ENCODE measurements around the gene WWOX. TPM values are rescaled to one million over a fixed set of nuclear protein-coding genes. Genes with fewer than 3 reads are reported as not detected.

WWOX gene
- polyA plus RNA-seq, 2 of the 4 experiments (the other 2 are of a cell fraction): 16.0 to 17.2 TPM

- no peak for FAIRE-seq
- no peak overlapping the region for H3K27ac ChIP-seq
- H3K9me3 ChIP-seq: no peaks in the 10 kb centered on the region
- no peaks in the 10 kb centered on the region for H3K4me1 ChIP-seq
- no peak for ATAC-seq
- H3K4me2 ChIP-seq: no peak overlapping the region
- WGBS (ENCODE audit: missing lambda C conversion rate): 28% methylated on average over 4 of the region's 4 CpGs
- no peak for TF ChIP-seq CHD4 (IDR thresholded peaks at IDR 0.05; ENCODE audit: borderline replicate concordance)
- TF ChIP-seq HES2 (IDR thresholded peaks at IDR 0.05): no peak
- TF ChIP-seq RNF2 (IDR thresholded peaks at IDR 0.05; ENCODE audit: borderline replicate concordance, low read depth): no peak
- TF ChIP-seq BCL3 (IDR thresholded peaks at IDR 0.05): no peak
- no peak for TF ChIP-seq SREBF2 (IDR thresholded peaks at IDR 0.05)
- TF ChIP-seq PBX3 (IDR thresholded peaks at IDR 0.05): no peak
- TF ChIP-seq FOSB (CRISPR knock-in tag; IDR thresholded peaks at IDR 0.05): no peak
- no peak for TF ChIP-seq CHD2 (IDR thresholded peaks at IDR 0.05; ENCODE audit: low read length, partially characterized antibody)
- no peak for TF ChIP-seq GATA3 (IDR thresholded peaks at IDR 0.05; ENCODE audit: borderline replicate concordance)
- TF ChIP-seq MYC (IDR thresholded peaks at IDR 0.05; ENCODE audit: borderline replicate concordance, low read length): no peak
- no peak for TF ChIP-seq E2F6 (IDR thresholded peaks at IDR 0.05; ENCODE audit: borderline replicate concordance, low read depth)
- DNase-seq (ENCODE audit: low read depth in 1 of 2, low spot score in 1 of 2): no peak
- ChIA-PET CTCF (no interaction called here), POLR2A (no interaction called here)
- H3K4me3 ChIP-seq: no peak overlapping the region
These were observed 1056.5 kb downstream of the WWOX start for GRCh38 chr16:79155904-79156303.

- ChIA-PET POLR2A (no interaction called here), CTCF (no interaction called here)
- 0% methylated on average over 1 of the region's 1 CpG for WGBS (ENCODE audit: missing lambda C conversion rate)
- ATAC-seq: no peak
- no peak for FAIRE-seq
- no peak overlapping the region for H3K4me2 ChIP-seq
- no peaks in the 10 kb centered on the region for H3K4me1 ChIP-seq
- no peak for DNase-seq (ENCODE audit: low read depth in 1 of 2, low spot score in 1 of 2)
- no peak overlapping the region for H3K4me3 ChIP-seq
- TF ChIP-seq POLR2A (IDR thresholded peaks at IDR 0.05; ENCODE audit: low read length): no peak
- TF ChIP-seq CBX2 (IDR thresholded peaks at IDR 0.05; ENCODE audit: borderline replicate concordance, low read depth): no peak
- TF ChIP-seq CEBPB (IDR thresholded peaks at IDR 0.05): no peak
- no peak for TF ChIP-seq SREBF2 (IDR thresholded peaks at IDR 0.05)
- no peak for TF ChIP-seq ESRRA (IDR thresholded peaks at IDR 0.05; ENCODE audit: borderline replicate concordance, low read length)
- TF ChIP-seq HEYL (CRISPR knock-in tag; IDR thresholded peaks at IDR 0.05): no peak
- no peak for TF ChIP-seq RCOR1 (IDR thresholded peaks at IDR 0.05; ENCODE audit: low read depth, low read length)
- TF ChIP-seq HOXA7 (CRISPR knock-in tag; IDR thresholded peaks at IDR 0.05): no peak
- TF ChIP-seq POLR2AphosphoS2 (conservative IDR thresholded peaks at IDR 0.05; ENCODE audit: low read length): no peak
- TF ChIP-seq RARB (CRISPR knock-in tag; IDR thresholded peaks at IDR 0.05): no peak
- no peak for TF ChIP-seq JUN (IDR thresholded peaks at IDR 0.05)
- TF ChIP-seq, protein P1, sequence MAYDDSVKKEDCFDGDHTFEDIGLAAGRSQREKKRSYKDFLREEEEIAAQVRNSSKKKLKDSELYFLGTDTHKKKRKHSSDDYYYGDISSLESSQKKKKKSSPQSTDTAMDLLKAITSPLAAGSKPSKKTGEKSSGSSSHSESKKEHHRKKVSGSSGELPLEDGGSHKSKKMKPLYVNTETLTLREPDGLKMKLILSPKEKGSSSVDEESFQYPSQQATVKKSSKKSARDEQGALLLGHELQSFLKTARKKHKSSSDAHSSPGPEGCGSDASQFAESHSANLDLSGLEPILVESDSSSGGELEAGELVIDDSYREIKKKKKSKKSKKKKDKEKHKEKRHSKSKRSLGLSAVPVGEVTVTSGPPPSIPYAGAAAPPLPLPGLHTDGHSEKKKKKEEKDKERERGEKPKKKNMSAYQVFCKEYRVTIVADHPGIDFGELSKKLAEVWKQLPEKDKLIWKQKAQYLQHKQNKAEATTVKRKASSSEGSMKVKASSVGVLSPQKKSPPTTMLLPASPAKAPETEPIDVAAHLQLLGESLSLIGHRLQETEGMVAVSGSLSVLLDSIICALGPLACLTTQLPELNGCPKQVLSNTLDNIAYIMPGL (CRISPR knock-in tag; IDR thresholded peaks at IDR 0.05; ENCODE audit: borderline replicate concordance): no peak
- no peak for TF ChIP-seq USF2 (IDR thresholded peaks at IDR 0.05)
- TF ChIP-seq RNF2 (IDR thresholded peaks at IDR 0.05; ENCODE audit: borderline replicate concordance, low read depth): no peak
- no peaks in the 10 kb centered on the region for H3K9me3 ChIP-seq
- no peak overlapping the region for H3K27ac ChIP-seq
These were observed 1057.3 kb downstream of the WWOX start for GRCh38 chr16:79156761-79157160.
